HEK293T (cell line): ENCODE data around the gene MARCHF9.

ENCODE experiments used
- ARNT ChIP-seq: fragments of 450-650 bp; IDR thresholded peaks from 2 replicates; pipeline ENCODE4 v1.6.1; 2017; ENCODE audit warnings: mild to moderate bottlenecking
- BHLHE40 ChIP-seq: fragments of 450-650 bp; IDR thresholded peaks from 2 replicates; pipeline ENCODE4 v1.6.1; 2016; ENCODE audit warnings: mild to moderate bottlenecking, moderate library complexity, borderline replicate concordance
- CTBP1 ChIP-seq: fragments of 450-650 bp; IDR thresholded peaks from 2 replicates; pipeline ENCODE4 v1.6.1; 2016; ENCODE audit warnings: borderline replicate concordance
- ELF4 ChIP-seq: fragments of 450-650 bp; IDR thresholded peaks from 2 replicates; pipeline ENCODE4 v1.6.1; 2017; ENCODE audit warnings: antibody characterized with exemption
- FOXA1 ChIP-seq: fragments of 450-650 bp; IDR thresholded peaks from 2 replicates; pipeline ENCODE4 v1.6.1; 2016; ENCODE audit warnings: mild to moderate bottlenecking
- FOXK2 ChIP-seq: fragments of 450-650 bp; IDR thresholded peaks from 2 replicates; pipeline ENCODE4 v1.6.1; 2016; ENCODE audit warnings: mild to moderate bottlenecking
- FOXM1 ChIP-seq: fragments of 450-650 bp; IDR thresholded peaks from 2 replicates; pipeline ENCODE4 v1.6.1; 2017; ENCODE audit warnings: mild to moderate bottlenecking, borderline replicate concordance
- HDGF ChIP-seq: fragments of 450-650 bp; IDR thresholded peaks from 2 replicates; pipeline ENCODE4 v1.6.1; 2017; ENCODE audit warnings: antibody characterized with exemption, borderline replicate concordance
- LEF1 ChIP-seq: fragments of 450-650 bp; IDR thresholded peaks from 2 replicates; pipeline ENCODE4 v1.6.1; 2017; ENCODE audit warnings: mild to moderate bottlenecking, borderline replicate concordance
- NFRKB ChIP-seq: fragments of 450-650 bp; IDR thresholded peaks from 2 replicates; pipeline ENCODE4 v1.6.1; 2016; ENCODE audit warnings: mild to moderate bottlenecking, moderate library complexity
- SP1 ChIP-seq: fragments of 450-650 bp; IDR thresholded peaks from 2 replicates; pipeline ENCODE4 v1.6.1; 2017
- SUZ12 ChIP-seq: fragments of 450-650 bp; IDR thresholded peaks from 2 replicates; pipeline ENCODE4 v1.6.1; 2016; ENCODE audit warnings: mild to moderate bottlenecking
- TARDBP ChIP-seq: fragments of 450-650 bp; IDR thresholded peaks from 2 replicates; pipeline ENCODE4 v1.6.1; 2016
- TF ChIP-seq, protein P1 (sequence below): fragments of 450-650 bp; IDR thresholded peaks from 2 replicates; pipeline ENCODE4 v1.6.1; 2016

GRCh38 chr12:57777911-57778310 lies 23.0 kb downstream of the MARCHF9 start:
- TF ChIP-seq HDGF (no peak), NFRKB (no peak), ARNT (no peak), SP1 (no peak), FOXK2 (no peak), BHLHE40 (no peak), ELF4 (no peak), TARDBP (no peak), FOXM1 (no peak), CTBP1 (no peak), LEF1 (no peak), SUZ12 (no peak), FOXA1 (no peak)
- TF ChIP-seq, protein P1, sequence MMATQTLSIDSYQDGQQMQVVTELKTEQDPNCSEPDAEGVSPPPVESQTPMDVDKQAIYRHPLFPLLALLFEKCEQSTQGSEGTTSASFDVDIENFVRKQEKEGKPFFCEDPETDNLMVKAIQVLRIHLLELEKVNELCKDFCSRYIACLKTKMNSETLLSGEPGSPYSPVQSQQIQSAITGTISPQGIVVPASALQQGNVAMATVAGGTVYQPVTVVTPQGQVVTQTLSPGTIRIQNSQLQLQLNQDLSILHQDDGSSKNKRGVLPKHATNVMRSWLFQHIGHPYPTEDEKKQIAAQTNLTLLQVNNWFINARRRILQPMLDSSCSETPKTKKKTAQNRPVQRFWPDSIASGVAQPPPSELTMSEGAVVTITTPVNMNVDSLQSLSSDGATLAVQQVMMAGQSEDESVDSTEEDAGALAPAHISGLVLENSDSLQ, result no peak
